ENCODE data around the gene TBXT.
"Not testable (repeated sequence)": the region's sequence is repeated elsewhere in the genome, so short reads cannot be mapped to it uniquely, and the experiment has no call there.

TBXT gene

GRCh38 chr6:166169549-166170421 is 2.1 kb upstream of the TBXT start:
- no peak for DNase-seq

- DNase-seq: no peak
Measured at GRCh38 chr6:166168616-166169548, 1.2 kb upstream of the TBXT start.

- DNase-seq: no peak
Measured at GRCh38 chr6:166167258-166167731, 356 bp downstream of the TBXT start.

GRCh38 chr6:166166314-166167257 is 1.1 kb downstream of the TBXT start:
- no peak for DNase-seq

GRCh38 chr6:166165558-166166313 is 1.9 kb downstream of the TBXT start:
- DNase-seq: no peak

GRCh38 chr6:166162599-166163342 is 4.9 kb downstream of the TBXT start:
- DNase-seq: no peak

- DNase-seq: no peak
Measured at GRCh38 chr6:166157930-166158617, 9.6 kb downstream of the TBXT start.

- DNase-seq: no peak
Measured at GRCh38 chr6:166156942-166157341, 10.7 kb downstream of the TBXT start.

GRCh38 chr6:166153966-166154365 is 13.7 kb downstream of the TBXT start:
- DNase-seq: no peak

- no peak for DNase-seq
Measured at GRCh38 chr6:166152660-166153059, 15.0 kb downstream of the TBXT start.

- no peak for DNase-seq
Measured at GRCh38 chr6:166151798-166152197, 15.9 kb downstream of the TBXT start.

GRCh38 chr6:166145751-166146150 is 21.9 kb downstream of the TBXT start:
- DNase-seq: no peak

GRCh38 chr6:166143011-166143410 is 24.6 kb downstream of the TBXT start:
- DNase-seq: no peak

GRCh38 chr6:166127624-166128472 is 39.8 kb downstream of the TBXT start:
- DNase-seq: no peak

- DNase-seq: not testable (repeated sequence)
Measured at GRCh38 chr6:166123115-166123514, 44.5 kb downstream of the TBXT start.

GRCh38 chr6:166121726-166122125 is 45.9 kb downstream of the TBXT start:
- DNase-seq: no peak

GRCh38 chr6:166119116-166119911 is 48.3 kb downstream of the TBXT start:
- no peak for DNase-seq

GRCh38 chr6:166115609-166116008 is 52.0 kb downstream of the TBXT start:
- no peak for DNase-seq
